HepG2 (cell line): ENCODE measurements around the gene MLN. TPM values are rescaled to one million over a fixed set of nuclear protein-coding genes. Genes with fewer than 3 reads are reported as not detected.

Source experiments
- GLI4 ChIP-seq: sonication (generic); formaldehyde crosslinking; IDR thresholded peaks from 2 replicates; pipeline ENCODE4 v1.5.1; 2020; ENCODE audit warnings: missing genetic modification reagents, mild to moderate bottlenecking, moderate library complexity, borderline replicate concordance
- HOXA7 ChIP-seq: sonication (generic); formaldehyde crosslinking; IDR thresholded peaks from 2 replicates; pipeline ENCODE4 v1.8.1; 2022; ENCODE audit warnings: mild to moderate bottlenecking, missing genetic modification reagents, moderate library complexity
- PCBP2 ChIP-seq: fragments of 200-400 bp; formaldehyde crosslinking; optimal IDR thresholded peaks from 2 replicates; pipeline ENCODE3; 2018; ENCODE audit warnings: low read length, low read depth; ENCODE audit not compliant: poor library complexity, severe bottlenecking
- PHF21A ChIP-seq: sonication (generic); formaldehyde crosslinking; IDR thresholded peaks from 2 replicates; pipeline ENCODE4 v1.5.0; 2020; ENCODE audit warnings: mild to moderate bottlenecking, missing genetic modification reagents
- ZBTB26 ChIP-seq: IDR thresholded peaks from 2 replicates; pipeline ENCODE4 v1.6.1; 2016; ENCODE audit warnings: missing compliant biosample characterization, missing genetic modification reagents, borderline replicate concordance
- ZNF18 ChIP-seq: sonication (generic); formaldehyde crosslinking; IDR thresholded peaks from 2 replicates; pipeline ENCODE4 v1.8.0; 2022; ENCODE audit warnings: mild to moderate bottlenecking, missing genetic modification reagents; ENCODE audit not compliant: insufficient replicate concordance
- ZNF232 ChIP-seq: sonication (generic); formaldehyde crosslinking; IDR thresholded peaks from 2 replicates; pipeline ENCODE4 v1.4.0; 2020; ENCODE audit warnings: missing genetic modification reagents, borderline replicate concordance
- ZNF3 ChIP-seq: IDR thresholded peaks from 2 replicates; pipeline ENCODE4 v1.7.0; 2017; ENCODE audit warnings: inconsistent platforms
- ZNF513 ChIP-seq: sonication (generic); formaldehyde crosslinking; conservative IDR thresholded peaks from 2 replicates; pipeline ENCODE4 v1.5.0; 2020; ENCODE audit warnings: missing genetic modification reagents
- ZNF597 ChIP-seq: sonication (generic); formaldehyde crosslinking; IDR thresholded peaks from 2 replicates; pipeline ENCODE4 v1.5.0; 2020; ENCODE audit warnings: missing genetic modification reagents
- ZNF790 ChIP-seq: sonication (generic); formaldehyde crosslinking; IDR thresholded peaks from 2 replicates; pipeline ENCODE4 v1.8.0; 2022; ENCODE audit warnings: missing genetic modification reagents, mild to moderate bottlenecking, borderline replicate concordance
- ZSCAN30 ChIP-seq: sonication (generic); formaldehyde crosslinking; IDR thresholded peaks from 2 replicates; pipeline ENCODE4 v1.5.0; 2020; ENCODE audit warnings: mild to moderate bottlenecking, missing genetic modification reagents
- polyA plus RNA-seq, 8 experiments: library from polyadenylated mRNA; depleted of rRNA in 3 of 8; stranded (reverse) in 7 of 8; unstranded in 1 of 8; fragments of >200 nt; fragmentation: Illumina TruSeq in 4 of 8; extraction: Trizol in 4 of 8; gene quantifications; 2 replicates each; pipeline versions ENCODE4 v1.2.1 to v1.2.3, GENCODE V29; 2011 to 2016; ENCODE audit warnings: low read depth in 4 of 8, missing spikeins in 1 of 8, mixed read lengths in 1 of 8; ENCODE audit not compliant: insufficient read depth in 1 of 8
- total RNA-seq, 5 experiments: library from RNA; depleted of rRNA; stranded (reverse); fragments of >200 nt; fragmentation: Illumina TruSeq; extraction: Trizol; gene quantifications; 2 replicates each; pipeline ENCODE4 v1.2.3, GENCODE V29; 2016; ENCODE audit warnings: low read depth in 1 of 5
- TF ChIP-seq, protein P1 (sequence below): sonication (generic); formaldehyde crosslinking; IDR thresholded peaks from 2 replicates; pipeline ENCODE4 v1.4.0; 2020; ENCODE audit warnings: missing genetic modification reagents, borderline replicate concordance
- TF ChIP-seq, protein P2 (sequence below): sonication (generic); formaldehyde crosslinking; IDR thresholded peaks from 2 replicates; pipeline ENCODE4 v1.4.0; 2020; ENCODE audit warnings: missing genetic modification reagents, borderline replicate concordance

Gene MLN
- total and polyA plus RNA-seq, 2 of the 13 experiments (the other 11 are each of a cell fraction or from before 2014, with no cell fraction given): not detected

- TF ChIP-seq, protein P1, sequence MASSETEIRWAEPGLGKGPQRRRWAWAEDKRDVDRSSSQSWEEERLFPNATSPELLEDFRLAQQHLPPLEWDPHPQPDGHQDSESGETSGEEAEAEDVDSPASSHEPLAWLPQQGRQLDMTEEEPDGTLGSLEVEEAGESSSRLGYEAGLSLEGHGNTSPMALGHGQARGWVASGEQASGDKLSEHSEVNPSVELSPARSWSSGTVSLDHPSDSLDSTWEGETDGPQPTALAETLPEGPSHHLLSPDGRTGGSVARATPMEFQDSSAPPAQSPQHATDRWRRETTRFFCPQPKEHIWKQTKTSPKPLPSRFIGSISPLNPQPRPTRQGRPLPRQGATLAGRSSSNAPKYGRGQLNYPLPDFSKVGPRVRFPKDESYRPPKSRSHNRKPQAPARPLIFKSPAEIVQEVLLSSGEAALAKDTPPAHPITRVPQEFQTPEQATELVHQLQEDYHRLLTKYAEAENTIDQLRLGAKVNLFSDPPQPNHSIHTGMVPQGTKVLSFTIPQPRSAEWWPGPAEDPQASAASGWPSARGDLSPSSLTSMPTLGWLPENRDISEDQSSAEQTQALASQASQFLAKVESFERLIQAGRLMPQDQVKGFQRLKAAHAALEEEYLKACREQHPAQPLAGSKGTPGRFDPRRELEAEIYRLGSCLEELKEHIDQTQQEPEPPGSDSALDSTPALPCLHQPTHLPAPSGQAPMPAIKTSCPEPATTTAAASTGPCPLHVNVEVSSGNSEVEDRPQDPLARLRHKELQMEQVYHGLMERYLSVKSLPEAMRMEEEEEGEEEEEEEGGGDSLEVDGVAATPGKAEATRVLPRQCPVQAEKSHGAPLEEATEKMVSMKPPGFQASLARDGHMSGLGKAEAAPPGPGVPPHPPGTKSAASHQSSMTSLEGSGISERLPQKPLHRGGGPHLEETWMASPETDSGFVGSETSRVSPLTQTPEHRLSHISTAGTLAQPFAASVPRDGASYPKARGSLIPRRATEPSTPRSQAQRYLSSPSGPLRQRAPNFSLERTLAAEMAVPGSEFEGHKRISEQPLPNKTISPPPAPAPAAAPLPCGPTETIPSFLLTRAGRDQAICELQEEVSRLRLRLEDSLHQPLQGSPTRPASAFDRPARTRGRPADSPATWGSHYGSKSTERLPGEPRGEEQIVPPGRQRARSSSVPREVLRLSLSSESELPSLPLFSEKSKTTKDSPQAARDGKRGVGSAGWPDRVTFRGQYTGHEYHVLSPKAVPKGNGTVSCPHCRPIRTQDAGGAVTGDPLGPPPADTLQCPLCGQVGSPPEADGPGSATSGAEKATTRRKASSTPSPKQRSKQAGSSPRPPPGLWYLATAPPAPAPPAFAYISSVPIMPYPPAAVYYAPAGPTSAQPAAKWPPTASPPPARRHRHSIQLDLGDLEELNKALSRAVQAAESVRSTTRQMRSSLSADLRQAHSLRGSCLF: no peak
- no peak for TF ChIP-seq ZNF3
- no peak for TF ChIP-seq HOXA7 (CRISPR knock-in tag)
- TF ChIP-seq PHF21A (CRISPR knock-in tag): no peak
- no peak for TF ChIP-seq ZSCAN30 (CRISPR knock-in tag)
- no peak for TF ChIP-seq ZNF597
- TF ChIP-seq, protein P2, sequence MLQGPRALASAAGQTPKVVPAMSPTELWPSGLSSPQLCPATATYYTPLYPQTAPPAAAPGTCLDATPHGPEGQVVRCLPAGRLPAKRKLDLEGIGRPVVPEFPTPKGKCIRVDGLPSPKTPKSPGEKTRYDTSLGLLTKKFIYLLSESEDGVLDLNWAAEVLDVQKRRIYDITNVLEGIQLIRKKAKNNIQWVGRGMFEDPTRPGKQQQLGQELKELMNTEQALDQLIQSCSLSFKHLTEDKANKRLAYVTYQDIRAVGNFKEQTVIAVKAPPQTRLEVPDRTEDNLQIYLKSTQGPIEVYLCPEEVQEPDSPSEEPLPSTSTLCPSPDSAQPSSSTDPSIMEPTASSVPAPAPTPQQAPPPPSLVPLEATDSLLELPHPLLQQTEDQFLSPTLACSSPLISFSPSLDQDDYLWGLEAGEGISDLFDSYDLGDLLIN: peak; percentile 74; the same call in 1 of the 2 replicates
- TF ChIP-seq ZNF513: no peak
- peak; percentile 60; the same call in 1 of the 2 replicates for TF ChIP-seq ZBTB26 (CRISPR knock-in tag)
- TF ChIP-seq ZNF232 (CRISPR knock-in tag): no peak
- TF ChIP-seq ZNF18 (CRISPR knock-in tag): no peak
- no peak for TF ChIP-seq PCBP2
- TF ChIP-seq GLI4 (CRISPR knock-in tag): 0 out of 2 replicates have a peak, but pooled peaks have one; percentile 32
- no peak; the same call in 1 of the 2 replicates for TF ChIP-seq ZNF790 (CRISPR knock-in tag)
Measured at GRCh38 chr6:33787954-33788693, 15.7 kb downstream of the MLN start (continued).
